PC-9 (cell line): Measurements from ENCODE around the gene FHAD1. TPM values are rescaled to one million over a fixed set of nuclear protein-coding genes. Genes with fewer than 3 reads are reported as not detected.

ENCODE experiments used
- BruUV-seq: library from RNA; stranded (reverse); fragments of 400-500 nt; replicated peaks from 2 replicates; lab custom pipeline; 2021; lab: Mats Ljungman, UMichigan
- CTCF ChIA-PET: fragments of 300-600 bp; sonication (Branson Sonifier 250); formaldehyde crosslinking; loops from one replicate; lab custom pipeline; 2022; ENCODE audit warnings: antibody characterized with exemption; lab: Charles Lee
- POLR2A ChIA-PET: fragments of 300-600 bp; sonication (Branson Sonifier 250); formaldehyde crosslinking; loops from one replicate; lab custom pipeline; 2022; ENCODE audit warnings: antibody characterized with exemption; ENCODE audit not compliant: unreplicated experiment; lab: Charles Lee
- DNase-seq, 2 experiments: peaks; one replicate each; pipeline versions ENCODE4 v3.0.0 to v3.0.0-alpha.2; 2015 to 2022; ENCODE audit warnings: mixed read lengths in 1 of 2
- H2AFZ ChIP-seq: fragments of 200-600 bp; sonication (generic); 2 replicates; pipeline ENCODE4 v1.8.1; 2017; ENCODE audit warnings: antibody characterized with exemption
- H3F3A ChIP-seq: fragments of 200-600 bp; sonication (generic); 2 replicates; pipeline ENCODE4 v1.8.1; 2017; ENCODE audit warnings: antibody characterized with exemption, mild to moderate bottlenecking, low read depth; ENCODE audit not compliant: insufficient read depth
- H3K27ac ChIP-seq: fragments of 200-600 bp; sonication (generic); 2 replicates; pipeline ENCODE4 v1.6.1; 2016; ENCODE audit warnings: mixed run types
- H3K27me3 ChIP-seq: fragments of 200-600 bp; sonication (generic); 2 replicates; pipeline ENCODE4 v1.6.1; 2016; ENCODE audit warnings: low read depth, mixed run types; ENCODE audit not compliant: insufficient read depth
- H3K36me3 ChIP-seq: fragments of 200-600 bp; sonication (generic); 2 replicates; pipeline ENCODE4 v1.6.1; 2016; ENCODE audit warnings: low read depth, mixed run types
- H3K4me1 ChIP-seq: fragments of 200-600 bp; sonication (generic); replicated peaks from 2 replicates; pipeline ENCODE4 v1.6.1; 2016; ENCODE audit warnings: mixed run types; ENCODE audit not compliant: insufficient read depth
- H3K4me2 ChIP-seq: fragments of 200-600 bp; sonication (generic); 2 replicates; pipeline ENCODE4 v1.6.1; 2017; ENCODE audit warnings: mixed run types
- H3K4me3 ChIP-seq: fragments of 200-600 bp; sonication (generic); 2 replicates; pipeline ENCODE4 v1.6.1; 2016; ENCODE audit warnings: mixed run types
- H3K79me2 ChIP-seq: fragments of 200-600 bp; sonication (generic); 2 replicates; pipeline ENCODE4 v1.6.1; 2017; ENCODE audit warnings: low read depth, mixed run types
- H3K9me2 ChIP-seq: fragments of 200-600 bp; sonication (generic); 2 replicates; pipeline ENCODE4 v1.8.1; 2017; ENCODE audit warnings: mild to moderate bottlenecking; ENCODE audit not compliant: insufficient read depth
- H3K9me3 ChIP-seq: fragments of 200-600 bp; sonication (generic); 2 replicates; pipeline ENCODE4 v1.8.1; 2016; ENCODE audit warnings: low read depth; ENCODE audit not compliant: insufficient read depth
- H4K20me1 ChIP-seq: fragments of 200-600 bp; sonication (generic); 2 replicates; pipeline ENCODE4 v1.8.1; 2017; ENCODE audit not compliant: insufficient read depth
- EZH2 ChIP-seq: fragments of 200-600 bp; sonication (generic); IDR thresholded peaks from 2 replicates; pipeline ENCODE4 v1.8.0; 2017; ENCODE audit warnings: antibody characterized with exemption, low read depth
- intact Hi-C: fragments of 100-400 bp; cut with micrococcal nuclease; formaldehyde crosslinking; loops from one replicate; pipeline ENCODE4 v1.10.0; 2022; ENCODE audit not compliant: unreplicated experiment
- total RNA-seq: library from RNA; stranded (reverse); gene quantifications from 2 replicates; pipeline ENCODE4 v1.2.3, GENCODE V29; 2021
- TF ChIP-seq, protein P1 (sequence below): fragments of 200-600 bp; sonication (generic); conservative IDR thresholded peaks from 2 replicates; pipeline ENCODE4 v1.6.1; 2017; ENCODE audit warnings: mixed run types, antibody characterized with exemption, mild to moderate bottlenecking, moderate library complexity

FHAD1 gene
- total RNA-seq, 1 experiment from 2014 or later = 6.9 TPM

DNA sequence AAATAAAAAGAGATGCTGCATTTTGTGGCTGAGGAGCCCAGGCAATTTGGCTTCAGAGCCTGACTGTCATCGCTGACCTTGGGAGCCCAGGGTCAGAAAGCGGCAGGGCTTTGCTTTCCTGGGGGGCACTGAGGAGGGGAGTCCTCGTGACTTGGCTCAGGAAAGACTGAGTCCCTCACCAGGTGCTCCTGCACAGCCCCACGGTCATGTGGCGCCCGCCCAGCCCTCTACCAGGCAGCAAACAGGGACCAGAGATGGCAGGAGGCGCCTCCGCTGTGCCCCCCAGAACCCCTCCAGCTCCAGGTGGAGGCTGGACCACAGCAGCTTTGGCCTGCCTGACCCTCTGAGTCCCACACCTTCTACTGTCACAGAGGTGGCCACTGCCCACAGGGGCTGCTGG lies 175.8 kb downstream of the FHAD1 start:
- ChIA-PET POLR2A (no interaction called here), CTCF (no interaction called here)
- peaks cover 3% of the 10 kb centered on the region; the same call in 1 of the 2 replicates for H4K20me1 ChIP-seq
- H3K27ac ChIP-seq = no peak overlapping the region
- no peak overlapping the region for H3K4me3 ChIP-seq
- no peaks in the 10 kb centered on the region for H3K9me3 ChIP-seq
- H2AFZ ChIP-seq = no peak overlapping the region
- H3K79me2 ChIP-seq = peaks cover 65% of the 10 kb centered on the region
- H3K36me3 ChIP-seq = no peaks in the 10 kb centered on the region
- intact Hi-C loops = loop anchor here (5.0 kb wide), 2 partner anchors 206 to 286 kb away; no protein-coding TSS in a partner anchor
- H3K27me3 ChIP-seq = no peaks in the 10 kb centered on the region
- no peak overlapping the region for H3K4me2 ChIP-seq
- peaks cover 29% of the 10 kb centered on the region for H3K4me1 ChIP-seq
- BruUV-seq = no TSS peak
- TF ChIP-seq EZH2 = no peak
- TF ChIP-seq, protein P1, sequence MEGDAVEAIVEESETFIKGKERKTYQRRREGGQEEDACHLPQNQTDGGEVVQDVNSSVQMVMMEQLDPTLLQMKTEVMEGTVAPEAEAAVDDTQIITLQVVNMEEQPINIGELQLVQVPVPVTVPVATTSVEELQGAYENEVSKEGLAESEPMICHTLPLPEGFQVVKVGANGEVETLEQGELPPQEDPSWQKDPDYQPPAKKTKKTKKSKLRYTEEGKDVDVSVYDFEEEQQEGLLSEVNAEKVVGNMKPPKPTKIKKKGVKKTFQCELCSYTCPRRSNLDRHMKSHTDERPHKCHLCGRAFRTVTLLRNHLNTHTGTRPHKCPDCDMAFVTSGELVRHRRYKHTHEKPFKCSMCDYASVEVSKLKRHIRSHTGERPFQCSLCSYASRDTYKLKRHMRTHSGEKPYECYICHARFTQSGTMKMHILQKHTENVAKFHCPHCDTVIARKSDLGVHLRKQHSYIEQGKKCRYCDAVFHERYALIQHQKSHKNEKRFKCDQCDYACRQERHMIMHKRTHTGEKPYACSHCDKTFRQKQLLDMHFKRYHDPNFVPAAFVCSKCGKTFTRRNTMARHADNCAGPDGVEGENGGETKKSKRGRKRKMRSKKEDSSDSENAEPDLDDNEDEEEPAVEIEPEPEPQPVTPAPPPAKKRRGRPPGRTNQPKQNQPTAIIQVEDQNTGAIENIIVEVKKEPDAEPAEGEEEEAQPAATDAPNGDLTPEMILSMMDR = no peak
- no peak for DNase-seq
- no peaks in the 10 kb centered on the region for H3K9me2 ChIP-seq
- H3F3A ChIP-seq = peaks cover 15% of the 10 kb centered on the region; the same call in 1 of the 2 replicates

DNA sequence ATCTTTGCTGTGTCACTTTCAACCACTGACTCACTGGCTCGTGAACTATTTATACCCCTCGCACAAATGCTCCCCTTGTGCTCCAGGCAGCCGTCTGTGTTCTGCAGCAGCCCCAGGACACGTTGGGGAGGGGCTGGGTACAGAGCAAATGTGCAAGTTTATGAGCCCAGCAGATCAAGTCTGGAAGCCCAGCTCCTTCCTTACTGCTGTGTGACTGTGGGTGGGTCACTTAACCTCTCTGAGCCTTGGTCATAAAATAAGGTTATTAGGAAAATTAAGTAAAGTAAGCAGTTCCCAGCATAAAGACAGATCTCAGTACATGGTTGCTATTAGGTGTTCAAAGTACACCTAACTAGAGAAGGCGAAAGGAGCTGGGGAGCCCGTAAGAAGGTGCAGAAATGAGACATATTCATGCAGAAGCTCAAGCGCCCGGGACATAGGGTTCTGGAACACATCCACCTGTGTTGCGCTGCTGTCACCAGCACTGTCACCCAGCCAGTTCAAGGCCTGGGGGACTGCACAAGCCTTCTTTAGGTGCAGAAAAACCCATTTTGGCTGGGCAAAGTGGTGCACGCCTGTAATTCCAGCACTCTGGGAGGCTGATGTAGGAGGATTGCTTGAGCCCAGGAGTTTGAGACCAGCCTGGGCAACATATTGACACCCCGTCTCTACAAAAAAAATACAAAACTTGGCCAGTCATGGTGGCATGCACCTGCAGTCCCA lies 176.5 kb downstream of the FHAD1 start:
- TF ChIP-seq, protein P1 = no peak
- no peak for TF ChIP-seq EZH2
- H3F3A ChIP-seq = peaks cover 15% of the 10 kb centered on the region; the same call in 1 of the 2 replicates
- no peaks in the 10 kb centered on the region for H3K9me3 ChIP-seq
- H3K4me1 ChIP-seq = peaks cover 27% of the 10 kb centered on the region
- no peaks in the 10 kb centered on the region for H3K27me3 ChIP-seq
- no peak for DNase-seq
- no peak overlapping the region for H3K4me3 ChIP-seq
- intact Hi-C loops = loop anchor here (1.0 to 5.0 kb wide), 3 partner anchors 100 to 286 kb away; no protein-coding TSS in a partner anchor
- H3K79me2 ChIP-seq = peaks cover 61% of the 10 kb centered on the region
- no TSS peak for BruUV-seq
- H2AFZ ChIP-seq = no peak overlapping the region
- ChIA-PET CTCF (no interaction called here), POLR2A (interaction anchor here (0.6 kb wide), 1 partner anchor 625 kb away, joined by 18 read pairs; no protein-coding TSS in a partner anchor)
- no peaks in the 10 kb centered on the region for H3K36me3 ChIP-seq
- H3K4me2 ChIP-seq = peak overlapping the region; percentile 34; the same call in 1 of the 2 replicates
- H3K9me2 ChIP-seq = no peaks in the 10 kb centered on the region
- H4K20me1 ChIP-seq = peaks cover 3% of the 10 kb centered on the region; the same call in 1 of the 2 replicates
- H3K27ac ChIP-seq = peak overlapping the region; percentile 44; the same call in 1 of the 2 replicates

DNA sequence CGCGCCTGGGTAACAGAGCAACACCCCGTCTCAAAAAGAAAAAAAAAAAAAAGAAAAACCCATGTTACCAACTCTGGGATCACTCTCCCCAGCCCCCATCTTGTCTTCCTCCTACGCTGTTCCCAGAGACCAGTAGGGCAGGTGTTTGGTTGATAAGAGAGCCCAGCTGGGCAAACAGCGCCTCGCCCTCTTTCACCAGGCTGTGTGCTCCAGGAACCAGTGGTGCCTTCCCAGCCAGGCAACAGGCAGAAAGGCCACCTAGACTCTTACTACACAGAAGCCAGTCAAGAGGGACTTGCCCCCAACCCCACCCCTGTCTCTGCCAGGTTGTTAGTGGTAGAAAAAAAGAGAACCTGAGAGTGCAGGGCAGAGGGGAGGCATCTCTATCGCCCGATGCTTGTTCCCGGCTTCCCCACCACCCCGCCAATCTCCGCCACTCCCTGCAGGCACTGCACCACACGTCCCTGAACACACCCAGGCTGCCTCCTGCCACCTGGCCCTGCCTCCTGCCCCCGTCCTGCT lies 177.2 kb downstream of the FHAD1 start:
- CTCF ChIA-PET = no interaction called here
- POLR2A ChIA-PET = interaction anchor here (0.6 kb wide), 1 partner anchor 624 kb away, joined by 18 read pairs; no protein-coding TSS in a partner anchor

More for the DNA sequence above, 177.2 kb downstream of the FHAD1 start:
- H3F3A ChIP-seq = peaks cover 15% of the 10 kb centered on the region; the same call in 1 of the 2 replicates
- peak overlapping the region; percentile 44; the same call in 1 of the 2 replicates for H3K27ac ChIP-seq
- H2AFZ ChIP-seq = no peak overlapping the region
- no peaks in the 10 kb centered on the region for H3K27me3 ChIP-seq
- H3K9me3 ChIP-seq = no peaks in the 10 kb centered on the region
- H3K79me2 ChIP-seq = peaks cover 55% of the 10 kb centered on the region
- H3K9me2 ChIP-seq = no peaks in the 10 kb centered on the region
- H3K4me2 ChIP-seq = peak overlapping the region; percentile 34
- TF ChIP-seq EZH2 = no peak
- TF ChIP-seq, protein P1 = no peak
- H3K36me3 ChIP-seq = no peaks in the 10 kb centered on the region
- intact Hi-C loops = loop anchor here (1.0 to 5.0 kb wide), 3 partner anchors 101 to 287 kb away; no protein-coding TSS in a partner anchor
- H3K4me3 ChIP-seq = no peak overlapping the region
- BruUV-seq = no TSS peak
- peaks cover 3% of the 10 kb centered on the region; the same call in 1 of the 2 replicates for H4K20me1 ChIP-seq
- peaks cover 27% of the 10 kb centered on the region for H3K4me1 ChIP-seq
- DNase-seq = peak; percentile 77 to 79
